ENCODE measurements around the gene VSIG8.

VSIG8 gene

GRCh38 chr1:159882527-159882862, 20.0 kb upstream of the VSIG8 start:
- no peak for DNase-seq

DNA sequence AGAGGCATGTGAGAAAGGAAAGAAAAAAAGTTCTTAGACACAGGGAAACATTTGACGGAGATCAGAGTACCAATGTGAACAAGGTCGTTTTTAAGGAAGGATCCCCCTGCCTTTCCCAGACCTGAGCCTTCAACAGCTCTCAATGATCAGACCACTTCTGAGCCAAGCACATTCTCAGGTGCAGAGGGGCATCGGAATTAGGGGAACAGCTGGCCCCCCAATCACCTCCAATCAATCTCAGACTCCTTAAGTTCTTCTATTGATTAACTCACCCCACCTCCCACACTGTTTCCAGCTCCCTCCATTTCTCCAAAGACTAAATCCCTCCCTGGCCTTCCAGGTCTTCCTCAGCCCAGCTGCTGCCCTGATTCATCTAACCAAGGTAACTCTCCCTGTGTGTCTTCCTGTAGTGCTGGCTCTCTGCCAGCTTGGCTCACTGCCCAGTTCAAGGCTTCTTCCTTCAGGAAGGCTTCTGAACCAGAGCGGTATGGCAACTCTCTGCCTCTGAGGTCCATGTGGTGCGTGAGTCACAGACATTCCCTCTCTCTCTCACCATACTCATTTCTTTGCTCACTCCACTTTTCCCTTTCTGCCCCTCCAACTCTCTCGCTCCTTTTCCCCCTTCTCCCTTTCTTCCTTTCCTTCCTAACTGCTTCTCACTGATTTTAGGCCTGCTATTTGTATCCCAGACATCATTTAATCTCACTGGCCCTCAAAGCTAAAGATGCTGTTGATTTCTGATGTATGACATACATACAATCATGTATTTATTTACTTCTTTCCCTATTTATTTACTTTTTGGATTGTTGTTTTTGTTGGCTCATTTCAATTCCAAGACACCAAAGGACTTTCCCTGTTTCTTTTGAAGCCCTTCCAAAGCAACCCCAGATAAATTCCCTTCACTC, 19.4 kb upstream of the VSIG8 start:
- no peak for DNase-seq

DNA sequence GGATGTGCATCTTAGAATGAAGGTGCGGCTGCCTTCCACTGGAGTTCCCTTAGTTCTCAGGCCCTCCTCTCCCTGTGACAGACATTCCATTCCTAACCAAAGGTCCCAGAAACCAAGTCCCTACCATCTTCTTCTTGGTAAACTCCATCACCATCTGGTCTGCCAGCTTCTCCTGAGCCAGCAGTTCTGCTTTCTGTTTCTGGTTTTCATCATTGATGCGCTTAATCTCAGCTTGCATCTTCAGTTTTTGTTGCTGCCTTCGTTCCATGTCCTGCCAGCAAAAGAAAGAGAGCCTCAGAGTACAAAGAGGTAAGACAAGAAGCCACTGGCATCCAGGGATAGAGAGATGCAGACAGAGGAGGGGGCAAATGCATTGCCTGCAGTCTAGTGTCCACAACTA, 18.0 kb upstream of the VSIG8 start:
- no peak for DNase-seq

- DNase-seq, result no peak
Observed at GRCh38 chr1:159879977-159880376, 17.5 kb upstream of the VSIG8 start.

DNA sequence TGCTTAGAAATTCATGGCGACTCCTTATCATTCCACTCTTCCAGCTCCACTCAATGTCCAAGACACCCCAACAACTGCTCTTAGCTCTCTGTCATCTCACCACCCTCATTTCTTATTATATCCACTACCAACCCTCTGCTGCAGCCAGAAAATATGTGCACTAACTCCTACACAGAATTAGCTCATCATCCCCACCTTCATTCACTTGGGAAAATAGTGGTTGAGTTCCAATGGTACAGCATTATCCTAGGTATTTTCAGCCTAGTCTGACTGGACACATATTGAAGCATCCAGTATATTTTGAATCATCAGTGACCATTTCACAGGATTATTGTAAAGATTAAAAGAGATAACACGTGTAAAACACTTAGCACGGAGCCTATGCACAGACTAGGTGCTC, 16.7 kb upstream of the VSIG8 start:
- no peak for DNase-seq

DNA sequence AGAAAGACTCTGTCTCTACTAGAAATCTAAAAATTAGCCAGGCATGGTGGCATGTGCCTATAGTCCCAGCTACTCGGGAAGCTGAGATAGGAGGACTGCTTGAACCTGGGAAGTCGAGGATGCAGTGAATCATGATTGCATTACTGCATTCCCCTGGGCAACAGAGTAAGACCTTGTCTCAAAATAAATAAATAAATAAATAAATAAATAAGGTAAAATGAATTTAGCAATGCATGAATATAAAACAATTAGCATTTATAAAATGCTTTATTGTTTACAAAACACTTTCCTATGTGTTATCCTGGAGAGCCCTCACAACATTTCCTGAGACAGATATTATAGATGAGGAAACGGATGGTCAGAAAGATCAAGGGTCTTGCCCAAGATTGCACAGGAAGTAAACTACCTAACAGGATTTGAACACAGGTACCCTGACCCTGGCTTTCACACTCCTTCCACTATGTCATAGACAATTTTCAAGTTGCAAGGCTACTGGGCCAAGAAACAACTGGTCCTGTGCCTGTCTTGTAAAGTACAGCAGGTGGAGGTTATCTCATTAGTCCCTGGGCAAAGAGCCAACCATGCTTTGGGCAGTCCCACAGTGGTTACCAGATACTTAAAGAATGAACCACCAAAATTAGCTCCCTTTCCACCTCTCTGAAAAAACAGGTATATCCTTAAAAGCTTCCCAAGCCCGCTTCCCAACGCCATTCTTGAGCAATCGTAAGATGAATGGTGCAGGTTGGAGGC, 15.4 kb upstream of the VSIG8 start:
- DNase-seq, result no peak

- no peak for DNase-seq
Observed at GRCh38 chr1:159873530-159874143, 11.2 kb upstream of the VSIG8 start.

- DNase-seq, result no peak
Observed at GRCh38 chr1:159872891-159873290, 10.4 kb upstream of the VSIG8 start.

GRCh38 chr1:159870704-159871103, 8.2 kb upstream of the VSIG8 start:
- DNase-seq, result no peak

DNA sequence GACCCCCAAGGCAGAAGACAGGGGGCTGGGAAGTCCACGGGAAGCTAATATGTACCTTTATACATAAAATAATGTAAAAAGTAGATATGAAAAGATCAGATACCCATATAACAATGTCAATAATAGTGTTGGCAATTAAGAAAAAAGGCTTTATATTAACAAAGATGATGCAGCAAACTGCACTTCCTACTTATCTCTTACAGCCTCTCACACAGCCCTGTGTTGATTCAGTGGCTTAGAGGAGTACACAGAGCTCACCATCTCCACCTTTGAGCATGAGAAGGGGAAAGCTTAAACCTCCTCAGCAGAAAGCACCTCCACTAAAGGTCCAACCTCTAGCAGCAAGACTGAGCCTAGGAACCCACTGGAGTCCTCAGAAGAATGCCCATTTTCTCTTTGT, 7.2 kb upstream of the VSIG8 start:
- no peak for DNase-seq

- no peak for DNase-seq
Observed at GRCh38 chr1:159869173-159869572, 6.7 kb upstream of the VSIG8 start.

DNA sequence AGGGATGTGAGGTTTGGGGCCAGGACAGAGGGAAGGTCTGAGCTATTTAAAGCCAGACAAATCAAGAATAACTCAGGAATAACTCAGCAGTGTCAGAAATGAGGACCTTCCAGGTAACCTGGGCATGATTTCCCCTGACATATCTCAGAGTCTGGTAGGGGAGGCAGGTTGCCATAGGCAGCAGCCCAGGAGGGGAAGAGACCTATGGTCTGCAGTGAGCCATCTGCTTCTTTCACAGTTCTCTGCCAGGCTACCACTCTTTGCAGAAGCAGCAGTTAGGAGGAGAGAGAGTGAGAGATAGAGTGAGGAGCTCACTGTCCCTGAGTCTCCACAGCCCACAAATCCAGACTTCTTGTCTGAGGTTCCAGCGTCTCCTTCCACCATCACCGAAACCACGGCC, 6.3 kb upstream of the VSIG8 start:
- DNase-seq, result no peak

DNA sequence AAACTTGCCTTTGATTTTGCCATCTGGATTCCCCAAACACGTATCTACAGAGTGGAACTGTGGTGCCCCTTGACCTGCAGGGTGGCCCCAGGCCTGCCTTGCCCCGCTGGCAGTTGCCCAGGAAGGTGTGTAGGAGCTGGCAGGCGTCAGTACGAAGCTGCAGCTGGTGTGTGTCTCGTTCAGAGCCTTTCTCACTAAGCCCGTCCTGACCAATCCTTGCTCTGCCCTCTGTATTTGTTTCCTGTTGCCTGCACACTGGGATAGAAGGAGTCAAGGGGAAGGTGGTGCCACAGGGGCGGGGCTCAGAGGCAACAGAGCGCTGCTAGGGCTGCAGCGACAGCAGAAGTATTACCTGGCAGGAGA, 5.2 kb upstream of the VSIG8 start:
- DNase-seq, result no peak

GRCh38 chr1:159866905-159867663, 4.6 kb upstream of the VSIG8 start:
- no peak for DNase-seq

GRCh38 chr1:159866066-159866465, 3.6 kb upstream of the VSIG8 start:
- no peak for DNase-seq

DNA sequence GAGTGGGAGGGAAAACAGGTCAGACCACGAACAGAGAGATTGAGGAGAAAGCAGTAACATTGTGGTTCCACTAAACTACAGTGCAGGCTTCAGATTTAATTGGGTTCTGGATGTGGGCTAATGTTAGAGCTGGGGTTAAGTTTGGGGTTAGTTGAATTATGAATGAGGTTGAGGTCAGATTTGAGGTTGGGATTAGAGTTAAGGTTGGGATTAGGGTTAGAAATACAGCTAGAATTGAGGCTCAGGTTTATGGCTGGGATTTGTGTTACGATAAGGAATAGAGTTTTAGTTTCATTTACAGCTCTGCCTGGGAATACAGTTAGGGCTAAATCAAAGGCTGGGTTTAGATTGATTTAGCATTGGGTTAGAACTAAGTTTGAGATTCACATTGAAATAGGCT, 1.8 kb upstream of the VSIG8 start:
- no peak for DNase-seq

DNA sequence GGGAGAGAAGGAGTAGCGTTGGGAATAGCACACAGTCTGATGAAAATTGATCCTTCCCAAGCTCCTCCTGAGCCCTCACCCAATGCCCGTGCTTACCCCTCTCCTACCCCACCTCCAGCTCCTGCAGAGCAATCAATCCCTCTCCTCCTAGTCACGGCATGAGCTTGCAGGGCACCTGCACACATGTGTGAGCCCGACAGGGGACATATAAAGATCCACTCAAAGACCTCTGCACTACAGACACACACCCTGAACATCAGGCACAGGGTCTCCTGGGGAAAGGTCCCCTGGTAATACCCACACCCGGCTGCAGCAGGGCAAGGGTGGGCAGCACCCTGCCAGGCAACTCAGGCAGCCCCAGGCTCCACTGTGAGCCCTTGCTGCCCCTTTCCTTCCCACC, 426 bp downstream of the VSIG8 start:
- DNase-seq, result no peak

DNA sequence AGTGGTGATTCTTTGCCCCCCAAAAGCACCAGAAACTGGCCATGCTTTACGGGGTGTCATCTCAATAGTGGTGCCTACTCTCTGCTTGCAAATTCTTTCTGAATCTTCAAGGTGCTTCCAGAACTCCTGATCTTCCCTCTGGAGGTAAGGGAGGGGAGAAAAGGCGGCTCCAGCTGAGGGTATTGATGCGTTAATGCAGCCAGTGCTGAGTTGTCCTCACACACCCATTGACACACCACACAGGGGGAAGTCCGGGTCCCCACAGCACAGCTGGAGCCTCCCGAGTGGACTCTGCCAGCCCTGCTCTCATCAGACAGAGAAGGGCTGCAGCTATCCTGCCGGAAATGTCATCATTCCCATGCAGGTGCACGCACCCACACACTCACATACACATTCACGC, 1.2 kb downstream of the VSIG8 start:
- DNase-seq, result no peak

DNA sequence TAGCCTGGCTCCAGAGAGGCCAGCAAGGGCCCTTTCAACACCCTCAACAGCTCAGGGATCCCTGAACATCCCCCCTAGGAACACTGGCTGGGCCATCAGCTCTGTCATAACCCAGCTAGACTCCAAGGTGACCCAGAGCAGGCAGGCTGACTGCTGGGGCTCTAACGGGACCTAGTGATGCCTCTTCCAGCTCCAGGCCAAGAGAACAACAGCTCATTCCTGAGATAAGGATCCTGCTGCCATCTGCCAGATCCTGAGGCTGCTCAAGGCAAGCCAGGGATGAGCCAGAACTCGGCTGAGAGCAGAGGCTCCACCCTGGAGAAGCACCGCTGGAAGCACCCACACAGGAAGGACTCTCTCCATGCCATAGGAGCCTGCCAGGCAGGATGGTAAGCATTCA, 2.0 kb downstream of the VSIG8 start:
- no peak for DNase-seq

DNA sequence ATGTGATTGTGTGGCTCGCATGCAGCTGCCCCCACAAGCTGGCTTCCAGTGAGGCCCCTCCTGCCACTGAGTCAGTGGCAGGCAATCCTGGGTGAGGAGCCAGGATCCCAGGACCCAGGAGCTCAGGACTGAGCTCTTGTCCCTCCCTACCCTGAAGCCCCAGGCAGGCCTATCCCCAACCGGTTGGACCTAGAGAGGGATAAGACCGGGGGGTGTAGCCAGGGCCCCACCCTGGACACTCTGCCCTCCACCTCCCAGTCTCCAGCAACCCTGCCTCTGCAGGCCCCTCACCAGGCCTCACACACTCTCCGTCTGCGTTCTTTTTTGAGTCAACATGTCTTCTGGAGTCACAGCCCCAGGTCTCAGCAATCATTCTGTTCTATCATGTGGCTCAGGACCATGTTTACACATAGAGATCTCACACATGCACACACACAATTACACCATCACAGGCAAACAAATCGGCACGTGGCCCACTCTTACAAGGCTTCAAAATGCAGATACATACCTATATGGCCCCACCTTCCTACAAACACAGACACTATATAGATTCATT, 2.6 kb downstream of the VSIG8 start:
- no peak for DNase-seq

- DNase-seq, result no peak
Observed at GRCh38 chr1:159857889-159858288, 4.6 kb downstream of the VSIG8 start.

GRCh38 chr1:159856576-159856975, 5.9 kb downstream of the VSIG8 start:
- no peak for DNase-seq

DNA sequence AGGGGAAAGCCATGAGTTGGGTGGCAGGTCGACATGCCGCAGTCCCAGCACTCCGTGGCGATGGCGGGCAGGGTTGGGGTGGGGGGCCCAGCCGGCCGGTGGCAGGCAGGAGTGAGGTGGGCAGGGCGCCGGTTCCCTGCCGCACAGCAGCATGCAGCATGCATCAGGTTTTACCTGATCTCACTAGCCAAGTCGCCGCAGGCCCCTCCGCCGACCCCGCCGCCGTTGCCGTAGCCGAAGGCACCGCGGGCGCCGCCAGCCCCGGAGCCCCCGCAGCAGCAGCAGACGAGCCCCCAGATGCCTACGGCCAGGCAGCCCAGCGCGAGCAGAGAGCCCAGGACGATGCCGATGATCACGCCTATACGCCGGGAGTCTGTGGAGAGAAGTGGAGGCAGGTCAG, 6.7 kb downstream of the VSIG8 start:
- DNase-seq, result no peak
